Right ventricle myocardium inferior (tissue), 1 donor: ENCODE results near the gene SLC30A10. TPM values are rescaled to one million over a fixed set of nuclear protein-coding genes. Genes with fewer than 3 reads are reported as not detected.

ENCODE experiments used
- total RNA-seq: library from RNA; stranded (reverse); fragmentation: NEBNext Ultra II Directional; extraction: Animal tissue kit (Norgen Biotek cat#: 25700); gene quantifications from one replicate; pipeline ENCODE4 v1.2.1, GENCODE V29; 2021
- donor health status: DM: no; HTN: yes; CAD: no; lungs with severe emphysema.

SLC30A10 gene
- total RNA-seq, 1 donor from 2014 or later, result 0.43 TPM

Other genes starting within 250 kb of the SLC30A10 start
- 60.1 TPM for gene EPRS1, start 117.9 kb upstream of the SLC30A10 start, total RNA-seq
- 19.1 TPM for gene BPNT1, start 161.2 kb upstream of the SLC30A10 start, total RNA-seq
- 82.3 TPM for gene IARS2, start 165.6 kb upstream of the SLC30A10 start, total RNA-seq